Measurements from ENCODE around the gene XYLT1.

Gene XYLT1

DNA sequence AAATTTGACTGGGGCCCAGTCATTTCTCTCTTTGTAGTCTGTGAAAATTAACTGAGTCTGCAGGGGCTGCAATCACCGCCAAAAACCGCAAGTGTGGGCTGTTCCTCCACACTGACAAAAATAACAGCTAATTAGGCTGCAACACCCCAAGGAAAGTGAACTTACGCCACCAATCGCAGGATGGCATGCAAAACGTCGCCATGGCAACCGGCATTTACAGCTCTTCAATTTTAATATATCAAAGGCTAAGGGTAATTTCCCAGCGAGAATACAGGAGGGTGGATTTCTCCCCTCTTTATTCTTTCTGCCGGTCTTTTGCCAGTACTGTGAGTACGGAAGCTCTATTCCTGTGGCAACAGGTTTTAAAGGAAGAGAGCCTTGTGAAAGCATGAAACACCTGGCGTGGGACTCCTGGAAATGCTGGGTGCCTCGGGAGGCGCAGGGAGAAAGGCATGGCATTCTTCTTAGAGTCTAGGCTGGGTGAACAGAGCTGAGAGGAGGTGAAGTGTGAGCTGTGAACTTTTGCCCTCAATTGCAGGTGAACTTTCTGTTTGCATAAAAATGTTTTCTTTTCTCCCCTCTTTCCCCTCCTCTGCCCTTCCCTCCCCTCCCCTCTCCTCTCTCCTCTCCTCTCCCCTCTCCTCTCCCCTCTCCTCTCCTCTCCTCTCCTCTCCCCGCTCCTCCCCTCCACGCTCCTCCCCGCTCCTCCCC lies 399.7 kb downstream of the XYLT1 start:
- peak in 1 of 2 experiments; percentile 10 for DNase-seq

- no peak for DNase-seq
These were observed 401.1 kb downstream of the XYLT1 start for GRCh38 chr16:17069681-17070080.

DNA sequence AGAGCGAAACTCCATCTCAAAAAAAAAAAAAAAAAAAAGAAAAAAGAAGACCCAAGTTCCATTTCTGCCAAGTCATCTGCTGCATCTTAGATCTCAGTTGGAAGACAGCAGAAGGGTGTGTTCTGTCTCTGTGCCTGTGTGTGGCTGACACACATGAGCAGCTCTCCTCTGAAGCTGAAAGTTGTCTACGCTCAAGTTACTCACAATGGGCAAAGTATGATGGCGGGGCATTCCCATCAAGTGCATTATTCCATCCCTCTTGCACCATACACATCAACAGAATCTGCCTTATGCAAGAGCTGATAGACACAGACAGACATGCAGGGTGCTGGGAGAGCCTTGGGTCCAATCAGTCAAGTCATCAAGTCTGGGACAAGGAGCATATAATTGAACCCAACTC lies 402.2 kb downstream of the XYLT1 start:
- no peak for DNase-seq

DNA sequence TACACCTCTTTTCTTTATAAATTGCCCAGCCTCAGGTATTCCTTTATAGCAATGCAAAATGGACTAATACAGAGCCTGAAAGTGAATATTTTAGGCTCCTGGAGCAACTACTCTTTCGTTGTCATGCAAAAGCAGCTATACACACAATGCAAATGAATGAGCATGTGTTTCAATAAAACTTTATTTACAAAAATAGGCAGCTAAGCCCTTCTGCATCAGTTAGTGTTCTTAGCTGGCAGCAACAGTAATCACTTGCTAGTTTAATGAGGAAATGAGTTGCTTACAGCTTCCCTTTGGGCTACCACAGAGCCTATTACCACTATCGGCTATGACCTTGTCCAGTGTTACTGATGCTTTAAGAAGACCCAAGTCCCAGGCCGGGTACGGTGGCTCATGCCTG lies 402.9 kb downstream of the XYLT1 start:
- DNase-seq = no peak

GRCh38 chr16:17063201-17064139 lies 407.3 kb downstream of the XYLT1 start:
- DNase-seq = no peak

DNA sequence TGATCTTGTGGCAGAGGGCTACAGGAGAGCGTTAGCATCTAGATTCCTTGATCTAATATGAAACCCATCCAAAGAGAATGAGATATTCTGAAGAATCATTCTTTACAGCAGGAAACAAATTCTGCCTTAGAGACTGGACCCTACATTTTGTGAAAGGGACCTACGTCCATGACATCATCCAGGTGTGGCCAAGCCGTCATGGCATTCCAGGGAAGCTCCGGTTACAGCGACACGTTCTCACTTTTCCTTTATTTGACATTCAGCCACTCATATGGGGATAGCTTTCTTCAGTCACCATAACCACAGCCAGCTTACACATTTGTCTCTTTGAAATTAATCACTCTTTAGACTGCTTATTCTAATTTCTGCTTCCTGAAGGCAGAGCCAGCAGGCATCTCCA lies 408.1 kb downstream of the XYLT1 start:
- no peak for DNase-seq

DNA sequence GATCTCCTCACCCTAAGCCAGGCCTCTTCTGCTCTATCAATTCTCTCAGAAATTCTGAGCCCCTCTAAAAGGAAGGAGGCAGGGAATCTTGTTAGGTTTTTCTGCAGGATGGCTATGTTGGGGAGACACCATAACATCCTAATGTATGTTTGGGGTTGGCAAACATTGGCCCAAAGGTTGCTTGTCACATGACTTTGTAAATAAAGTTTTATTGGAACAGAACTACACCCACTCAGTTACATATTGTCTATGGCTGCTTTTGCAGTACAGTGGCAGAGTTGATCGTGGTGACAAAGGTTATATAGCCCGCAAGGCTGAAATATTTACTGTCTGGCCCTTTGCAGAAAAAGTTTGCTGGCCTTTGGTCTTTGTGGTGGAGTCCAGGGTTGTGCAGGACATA lies 409.4 kb downstream of the XYLT1 start:
- DNase-seq = no peak

GRCh38 chr16:17058471-17058870 lies 412.3 kb downstream of the XYLT1 start:
- DNase-seq = no peak

- DNase-seq = no peak
These were observed 414.1 kb downstream of the XYLT1 start for GRCh38 chr16:17056666-17057065.

DNA sequence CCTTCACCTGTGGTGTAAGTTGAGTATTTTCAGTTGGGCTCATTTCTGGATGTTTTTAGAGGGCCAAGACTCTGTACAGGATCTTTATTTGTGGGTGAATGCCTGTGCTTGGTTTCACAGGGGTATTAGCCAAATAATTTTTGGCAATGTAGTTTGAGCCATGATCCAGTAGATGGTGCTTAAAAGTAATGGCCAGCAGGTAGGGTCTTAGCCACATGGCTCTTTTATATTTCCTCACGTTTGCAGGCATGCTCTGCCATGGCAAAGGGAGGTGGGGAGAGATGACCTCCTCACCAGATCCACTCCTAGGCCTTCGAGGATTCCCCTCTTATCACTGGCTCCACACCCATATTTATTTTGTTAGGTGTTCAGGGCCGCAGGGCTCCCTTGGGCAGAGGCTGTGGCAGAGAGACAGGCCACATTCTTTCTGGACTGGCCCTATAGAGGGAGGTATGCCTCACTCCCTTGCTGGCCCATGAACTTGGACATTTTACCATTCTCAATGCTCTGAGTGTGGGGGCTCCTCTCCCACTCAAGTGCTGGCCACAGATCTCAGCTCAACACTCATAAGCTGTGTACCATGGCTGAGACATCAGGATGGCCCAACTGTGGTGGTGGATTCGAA lies 417.1 kb downstream of the XYLT1 start:
- DNase-seq = no peak

Data from AML-193 (cell line).